ENCODE results near the gene FKBP1A.

Gene FKBP1A

GRCh38 chr20:1331101-1331500 lies 61.8 kb downstream of the FKBP1A start:
- Histone ChIP-seq H3K4me1 (ENCODE audit: control insufficient read depth, insufficient read depth, low read length) (peaks cover 9% of the 10 kb centered on the region), H3K36me3 (ENCODE audit: control insufficient read depth, insufficient read depth, low read length) (no peaks in the 10 kb centered on the region)

GRCh38 chr20:1330075-1330830 lies 62.6 kb downstream of the FKBP1A start:
- Histone ChIP-seq H3K36me3 (ENCODE audit: control insufficient read depth, insufficient read depth, low read length) (no peaks in the 10 kb centered on the region), H3K27me3 (ENCODE audit: control insufficient read depth, insufficient read depth, low read length) (no peaks in the 10 kb centered on the region), H3K4me1 (ENCODE audit: control insufficient read depth, insufficient read depth, low read length) (peaks cover 12% of the 10 kb centered on the region), H3K27ac (ENCODE audit: low read depth, low read length) (no peak overlapping the region), H3K9ac (ENCODE audit: low read length) (no peak overlapping the region), H3K4me3 (ENCODE audit: low read length) (no peak overlapping the region)

More at GRCh38 chr20:1331101-1331500, 61.8 kb downstream of the FKBP1A start:
- no peak overlapping the region for H3K9ac ChIP-seq (ENCODE audit: low read length)
- no peak overlapping the region for H3K27ac ChIP-seq (ENCODE audit: low read depth, low read length)
- no peak overlapping the region for H3K4me3 ChIP-seq (ENCODE audit: low read length)
- no peaks in the 10 kb centered on the region for H3K27me3 ChIP-seq (ENCODE audit: control insufficient read depth, insufficient read depth, low read length)

GRCh38 chr20:1328680-1329330 lies 64.0 kb downstream of the FKBP1A start, which contains the start of gene SDCBP2:
TSS of gene SDCBP2 (minus strand) at chr20:1329139. CDS start at chr20:1320416, 8,723 bp downstream.
- peak within 1 kb of the TSS; percentile 31 for H3K4me3 ChIP-seq (ENCODE audit: low read length)

GRCh38 chr20:1327827-1328679 lies 64.8 kb downstream of the FKBP1A start:
- Histone ChIP-seq H3K4me3 (ENCODE audit: low read length) (peak overlapping the region; percentile 31), H3K4me1 (ENCODE audit: control insufficient read depth, insufficient read depth, low read length) (peaks cover 15% of the 10 kb centered on the region), H3K36me3 (ENCODE audit: control insufficient read depth, insufficient read depth, low read length) (no peaks in the 10 kb centered on the region), H3K9ac (ENCODE audit: low read length) (no peak overlapping the region), H3K27ac (ENCODE audit: low read depth, low read length) (peak overlapping the region; percentile 7), H3K27me3 (ENCODE audit: control insufficient read depth, insufficient read depth, low read length) (no peaks in the 10 kb centered on the region)

More at GRCh38 chr20:1328680-1329330, 64.0 kb downstream of the FKBP1A start, which contains the start of gene SDCBP2:
- Histone ChIP-seq H3K27me3 (ENCODE audit: control insufficient read depth, insufficient read depth, low read length) (no peaks in the 10 kb centered on the region), H3K4me1 (ENCODE audit: control insufficient read depth, insufficient read depth, low read length) (peaks cover 15% of the 10 kb centered on the region), H3K27ac (ENCODE audit: low read depth, low read length) (peak within 1 kb of the TSS; percentile 9), H3K9ac (ENCODE audit: low read length) (no peak within 1 kb of the TSS), H3K36me3 (ENCODE audit: control insufficient read depth, insufficient read depth, low read length) (no peaks in the 10 kb centered on the region)

- H3K9ac ChIP-seq (ENCODE audit: low read length), result no peak overlapping the region
- peaks cover 15% of the 10 kb centered on the region for H3K4me1 ChIP-seq (ENCODE audit: control insufficient read depth, insufficient read depth, low read length)
- H3K27ac ChIP-seq (ENCODE audit: low read depth, low read length), result no peak overlapping the region
- H3K36me3 ChIP-seq (ENCODE audit: control insufficient read depth, insufficient read depth, low read length), result no peaks in the 10 kb centered on the region
- no peak overlapping the region for H3K4me3 ChIP-seq (ENCODE audit: low read length)
- H3K27me3 ChIP-seq (ENCODE audit: control insufficient read depth, insufficient read depth, low read length), result no peaks in the 10 kb centered on the region
These were observed 65.6 kb downstream of the FKBP1A start for GRCh38 chr20:1327241-1327653.

- Histone ChIP-seq H3K4me3 (ENCODE audit: low read length) (peak overlapping the region; percentile 92), H3K27ac (ENCODE audit: low read depth, low read length) (peak overlapping the region; percentile 95), H3K4me1 (ENCODE audit: control insufficient read depth, insufficient read depth, low read length) (peaks cover 15% of the 10 kb centered on the region), H3K9ac (ENCODE audit: low read length) (peak overlapping the region; percentile 64), H3K27me3 (ENCODE audit: control insufficient read depth, insufficient read depth, low read length) (no peaks in the 10 kb centered on the region), H3K36me3 (ENCODE audit: control insufficient read depth, insufficient read depth, low read length) (no peaks in the 10 kb centered on the region)
These were observed 66.6 kb downstream of the FKBP1A start for GRCh38 chr20:1326031-1326930.

GRCh38 chr20:1325173-1326030 lies 67.5 kb downstream of the FKBP1A start:
- peaks cover 15% of the 10 kb centered on the region for H3K4me1 ChIP-seq (ENCODE audit: control insufficient read depth, insufficient read depth, low read length)
- H3K4me3 ChIP-seq (ENCODE audit: low read length), result peak overlapping the region; percentile 92
- H3K27ac ChIP-seq (ENCODE audit: low read depth, low read length), result peak overlapping the region; percentile 95
- no peaks in the 10 kb centered on the region for H3K27me3 ChIP-seq (ENCODE audit: control insufficient read depth, insufficient read depth, low read length)
- peak overlapping the region; percentile 97 for H3K9ac ChIP-seq (ENCODE audit: low read length)
- H3K36me3 ChIP-seq (ENCODE audit: control insufficient read depth, insufficient read depth, low read length), result no peaks in the 10 kb centered on the region

GRCh38 chr20:1324598-1325172 lies 68.2 kb downstream of the FKBP1A start:
- no peaks in the 10 kb centered on the region for H3K27me3 ChIP-seq (ENCODE audit: control insufficient read depth, insufficient read depth, low read length)
- H3K4me1 ChIP-seq (ENCODE audit: control insufficient read depth, insufficient read depth, low read length), result peaks cover 15% of the 10 kb centered on the region
- H3K27ac ChIP-seq (ENCODE audit: low read depth, low read length), result peak overlapping the region; percentile 95
- no peaks in the 10 kb centered on the region for H3K36me3 ChIP-seq (ENCODE audit: control insufficient read depth, insufficient read depth, low read length)
- no peak overlapping the region for H3K9ac ChIP-seq (ENCODE audit: low read length)
- H3K4me3 ChIP-seq (ENCODE audit: low read length), result peak overlapping the region; percentile 92

GRCh38 chr20:1323830-1324597 lies 68.8 kb downstream of the FKBP1A start:
- Histone ChIP-seq H3K4me3 (ENCODE audit: low read length) (no peak overlapping the region), H3K27ac (ENCODE audit: low read depth, low read length) (no peak overlapping the region), H3K36me3 (ENCODE audit: control insufficient read depth, insufficient read depth, low read length) (no peaks in the 10 kb centered on the region), H3K27me3 (ENCODE audit: control insufficient read depth, insufficient read depth, low read length) (no peaks in the 10 kb centered on the region), H3K4me1 (ENCODE audit: control insufficient read depth, insufficient read depth, low read length) (peaks cover 15% of the 10 kb centered on the region), H3K9ac (ENCODE audit: low read length) (no peak overlapping the region)

- H3K4me3 ChIP-seq (ENCODE audit: low read length), result no peak overlapping the region
- H3K4me1 ChIP-seq (ENCODE audit: control insufficient read depth, insufficient read depth, low read length), result peaks cover 15% of the 10 kb centered on the region
- no peaks in the 10 kb centered on the region for H3K36me3 ChIP-seq (ENCODE audit: control insufficient read depth, insufficient read depth, low read length)
- H3K27me3 ChIP-seq (ENCODE audit: control insufficient read depth, insufficient read depth, low read length), result no peaks in the 10 kb centered on the region
- H3K27ac ChIP-seq (ENCODE audit: low read depth, low read length), result no peak overlapping the region
- H3K9ac ChIP-seq (ENCODE audit: low read length), result no peak overlapping the region
These were observed 69.6 kb downstream of the FKBP1A start for GRCh38 chr20:1323256-1323655.
